GM12878 (cell line): ENCODE data around the gene UNC119B. TPM values are rescaled to one million over a fixed set of nuclear protein-coding genes. Genes with fewer than 3 reads are reported as not detected.

ENCODE experiments used
- ATAC-seq: fragments of 200-7000 bp; cut with Tn5 transposase; 3 replicates; pipeline ENCODE4 v1.9.1; 2020; ENCODE audit warnings: mild to moderate bottlenecking, moderate library complexity
- BruUV-seq: library from RNA; stranded (reverse); fragments of 400-500 nt; replicated peaks from 2 replicates; lab custom pipeline; 2021; lab: Mats Ljungman, UMichigan
- CTCF ChIA-PET: fragments of 300-600 bp; sonication (Branson Sonifier 250); formaldehyde crosslinking; extraction: SDS; loops from one replicate; lab custom pipeline; 2021; ENCODE audit warnings: inconsistent platforms; lab: Yijun Ruan, JAX
- POLR2A ChIA-PET: fragments of 350-600 bp; formaldehyde crosslinking; extraction: SDS; loops from one replicate; lab custom pipeline; 2021; ENCODE audit warnings: inconsistent platforms; lab: Charles Lee
- RAD21 ChIA-PET: fragments of 300-600 bp; sonication (Branson Sonifier 250); formaldehyde crosslinking; loops from one replicate; lab custom pipeline; 2023; ENCODE audit warnings: antibody characterized with exemption; ENCODE audit not compliant: unreplicated experiment; lab: Charles Lee
- SMC1A ChIA-PET: fragments of 300-600 bp; sonication (Branson Sonifier 250); formaldehyde crosslinking; loops from one replicate; lab custom pipeline; 2023; ENCODE audit not compliant: unreplicated experiment, uncharacterized antibody; lab: Charles Lee
- DNase-seq: peaks from one replicate; pipeline ENCODE4 v3.0.0-alpha.2; 2011; ENCODE audit warnings: low read depth, low spot score
- FAIRE-seq: peaks from 3 replicates; lab custom pipeline; 2011; peaks lifted over from hg19 to GRCh38; lab: Jason Lieb, UNC
- H2AFZ ChIP-seq: 2 replicates; pipeline ENCODE4 v1.6.0; 2011; ENCODE audit warnings: low read depth, low read length, control low read depth; ENCODE audit not compliant: control insufficient read depth
- H3K27ac ChIP-seq: 2 replicates; pipeline ENCODE4 v1.5.1; 2011; ENCODE audit warnings: control low read depth; ENCODE audit not compliant: control insufficient read depth, insufficient read depth
- H3K27me3 ChIP-seq, 2 experiments: replicated peaks in 1 of 2; 2 replicates each; pipeline versions ENCODE4 v1.6.0 to v1.6.1; 2011; ENCODE audit warnings: low read length in 1 of 2; ENCODE audit not compliant: control insufficient read depth in 2 of 2, insufficient read depth in 2 of 2
- H3K36me3 ChIP-seq, 2 experiments: 2 replicates each; pipeline ENCODE4 v1.5.1; 2011; ENCODE audit warnings: low read length in 1 of 2; ENCODE audit not compliant: control insufficient read depth in 2 of 2, insufficient read depth in 2 of 2
- H3K4me1 ChIP-seq: 2 replicates; pipeline ENCODE4 v1.6.1; 2011; ENCODE audit warnings: mild to moderate bottlenecking, low read length, moderate library complexity, mixed read lengths; ENCODE audit not compliant: control insufficient read depth, insufficient read depth
- H3K4me2 ChIP-seq: 2 replicates; pipeline ENCODE4 v1.6.0; 2011; ENCODE audit warnings: control low read depth; ENCODE audit not compliant: control insufficient read depth, insufficient read depth
- H3K4me3 ChIP-seq: fragments of 200-600 bp; sonication (generic); 2 replicates; pipeline ENCODE4 v1.5.1; 2016
- H3K79me2 ChIP-seq: 2 replicates; pipeline ENCODE4 v1.6.0; 2011; ENCODE audit warnings: low read length; ENCODE audit not compliant: control insufficient read depth, insufficient read depth
- H3K9ac ChIP-seq: 2 replicates; pipeline ENCODE4 v1.8.0; 2011; ENCODE audit warnings: low read length, control low read depth, mixed read lengths; ENCODE audit not compliant: control insufficient read depth, insufficient read depth
- H3K9me3 ChIP-seq: replicated peaks from 3 replicates; pipeline ENCODE4 v1.5.1; 2011; ENCODE audit warnings: mild to moderate bottlenecking, low read length; ENCODE audit not compliant: control insufficient read depth, insufficient read depth
- H4K20me1 ChIP-seq: 2 replicates; pipeline ENCODE4 v1.6.0; 2011; ENCODE audit not compliant: control insufficient read depth, insufficient read depth
- EGR1 ChIP-seq, 2 experiments: IDR thresholded peaks; 1 replicate in 1 of 2; 2 replicates in 1 of 2; pipeline ENCODE4 v1.6.1; 2011 to 2012; ENCODE audit warnings: low read depth in 2 of 2, low read length in 2 of 2, borderline replicate concordance in 1 of 2, mild to moderate bottlenecking in 1 of 2, moderate library complexity in 1 of 2
- EZH2 ChIP-seq: IDR thresholded peaks from 2 replicates; pipeline ENCODE4 v1.6.1; 2012; ENCODE audit warnings: low read depth, mild to moderate bottlenecking, control low read depth, inconsistent platforms, low read length, borderline replicate concordance; ENCODE audit not compliant: control insufficient read depth
- FOXM1 ChIP-seq: IDR thresholded peaks from 2 replicates; pipeline ENCODE4 v1.6.1; 2012; ENCODE audit warnings: low read depth, mild to moderate bottlenecking, inconsistent platforms, low read length, moderate library complexity
- POLR2A ChIP-seq: IDR thresholded peaks from 2 replicates; pipeline ENCODE4 v1.6.1; 2011; ENCODE audit warnings: low read depth, mild to moderate bottlenecking, low read length
- SMAD5 ChIP-seq: IDR thresholded peaks from 2 replicates; pipeline ENCODE4 v1.6.1; 2016; ENCODE audit warnings: antibody characterized with exemption, low read depth
- TARDBP ChIP-seq: IDR thresholded peaks from 2 replicates; pipeline ENCODE4 v1.6.1; 2016; ENCODE audit warnings: borderline replicate concordance
- ZNF24 ChIP-seq: fragments of 450-650 bp; IDR thresholded peaks from 2 replicates; pipeline ENCODE4 v1.6.1; 2017; ENCODE audit warnings: antibody characterized with exemption, mild to moderate bottlenecking
- ZNF384 ChIP-seq: IDR thresholded peaks from 2 replicates; pipeline ENCODE4 v1.6.1; 2012; ENCODE audit warnings: low read depth, mild to moderate bottlenecking, low read length, improper control_type of control experiment, borderline replicate concordance
- WGBS: methylation state at CpG from one replicate; pipeline ENCODE4 v1.1.6; 2016; ENCODE audit warnings: low lambda C conversion rate; ENCODE audit not compliant: insufficient replicate concordance, insufficient coverage; ENCODE audit errors: missing lambda C conversion rate; 5-methylcytosine and 5-hydroxymethylcytosine counted together
- in situ Hi-C: fragments of 300-500 bp; cut with MboI; formaldehyde crosslinking; loops from 9 replicates; pipeline ENCODE4 v1.14.3; 2018; ENCODE audit warnings: mixed read lengths
- intact Hi-C: fragments of 100-400 bp; cut with micrococcal nuclease; formaldehyde crosslinking; loops from one replicate; pipeline ENCODE4 v1.14.2; 2022; ENCODE audit not compliant: unreplicated experiment
- polyA plus RNA-seq, 11 experiments: library from polyadenylated mRNA; depleted of rRNA in 4 of 11; unstranded in 6 of 11; stranded (reverse) in 5 of 11; fragments of >200 nt; fragmentation: Nextera tagmentation in 4 of 11; fragmentation: Illumina TruSeq in 1 of 11; extraction: Ambion mirVana in 4 of 11; extraction: Trizol in 1 of 11; gene quantifications; 1 replicate in 1 of 11; 2 replicates in 10 of 11; pipeline versions ENCODE4 v1.2.1 to v1.2.3, GENCODE V29; 2011 to 2016; ENCODE audit warnings: inconsistent platforms in 2 of 11, missing spikeins in 2 of 11, low read depth in 1 of 11
- total RNA-seq, 4 experiments: library from RNA; depleted of rRNA in 3 of 4; stranded (reverse); fragments of >200 nt in 3 of 4; fragmentation: Illumina TruSeq in 1 of 4; extraction: Trizol in 1 of 4; gene quantifications; 2 replicates each; pipeline versions ENCODE4 v1.2.1 to v1.2.3, GENCODE V29; 2013 to 2021

UNC119B gene
- total and polyA plus RNA-seq, 10 of the 15 experiments (the other 5 are each of a cell fraction or from before 2014, with no cell fraction given): 4.3 to 31.5 (median 10.5) TPM

DNA sequence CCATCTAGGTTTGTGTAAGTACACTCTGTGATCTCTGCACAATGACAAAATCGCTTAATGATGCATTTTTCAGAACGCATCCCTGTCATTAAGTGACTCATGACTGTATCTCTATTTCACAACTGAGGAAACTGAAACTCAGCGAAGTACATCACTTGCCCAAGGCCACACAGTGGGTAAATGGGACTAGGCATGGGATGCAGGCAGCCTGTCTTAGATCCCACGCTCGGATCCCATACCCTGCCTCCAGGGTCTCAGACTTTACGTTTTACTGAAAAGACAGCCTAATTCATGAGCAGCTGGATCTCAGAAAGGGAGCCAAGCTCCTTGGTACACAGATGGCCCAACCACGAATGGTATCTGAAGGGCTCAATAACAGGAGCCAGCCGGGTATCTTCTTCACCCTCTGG lies 25.7 kb upstream of the UNC119B start (continued):
- no peak for TF ChIP-seq SMAD5

DNA sequence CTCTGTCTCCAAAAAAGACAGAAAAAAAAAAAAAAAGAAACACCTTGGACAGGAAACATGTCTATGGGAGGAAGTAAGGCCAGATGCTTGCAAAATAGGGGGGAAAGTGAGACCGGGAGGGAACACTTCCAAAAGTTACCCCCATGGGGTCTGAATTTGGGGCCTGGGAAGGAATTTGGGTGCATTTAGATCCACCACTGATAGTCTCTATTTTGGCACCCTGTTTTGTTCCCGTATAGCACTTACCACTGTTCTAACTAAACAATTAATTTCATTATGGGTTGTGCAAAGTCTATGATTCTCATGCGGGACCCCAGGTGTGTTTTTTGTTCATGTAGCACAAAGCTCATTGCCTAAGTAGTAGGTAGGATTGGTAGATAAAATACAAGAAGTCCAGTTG lies 24.7 kb upstream of the UNC119B start:
- no peak overlapping the region for H3K9ac ChIP-seq
- H3K36me3 ChIP-seq: no peaks in the 10 kb centered on the region
- H2AFZ ChIP-seq: no peak overlapping the region
- in situ Hi-C loops: no loop called here
- DNase-seq: no peak
- no peaks in the 10 kb centered on the region for H3K27me3 ChIP-seq
- SMC1A ChIA-PET: interaction anchor here (0.6 to 11.7 kb wide), 4 partner anchors 13 to 162 kb away, joined by 3 to 167 read pairs (median 78); no protein-coding TSS in a partner anchor
- TF ChIP-seq ZNF384: 0 out of 2 replicates have a peak, but pooled peaks have one; percentile 10
- TF ChIP-seq TARDBP: no peak
- TF ChIP-seq EZH2: no peak
- TF ChIP-seq POLR2A: no peak
- TF ChIP-seq FOXM1: no peak
- no peak for TF ChIP-seq ZNF24
- no peak for TF ChIP-seq EGR1 (IDR thresholded peaks at IDR 0.05; ENCODE audit: borderline replicate concordance in 1 of 2, low read depth in 2 of 2, low read length in 2 of 2)
- TF ChIP-seq, all 136 proteins: peak for 1
- no TSS peak for BruUV-seq
- POLR2A ChIA-PET: interaction anchor here (0.7 to 7.4 kb wide), 5 partner anchors 11 to 157 kb away, joined by 6 to 57 read pairs (median 29); partner anchors contain the start of gene COQ5
- H3K4me1 ChIP-seq: peaks cover 17% of the 10 kb centered on the region
- peaks cover 36% of the 10 kb centered on the region for H3K79me2 ChIP-seq
- CTCF ChIA-PET: interaction anchor here (0.6 to 24.8 kb wide), 7 partner anchors 13 to 210 kb away, joined by 3 to 454 read pairs (median 4); partner anchors contain the start of gene CABP1
- no peaks in the 10 kb centered on the region for H4K20me1 ChIP-seq
- 39% methylated on average over 3 of the region's 3 CpGs for WGBS
- FAIRE-seq: no peak
- RAD21 ChIA-PET: interaction anchor here (0.9 to 8.9 kb wide), 5 partner anchors 8 to 166 kb away, joined by 3 to 144 read pairs (median 26); no protein-coding TSS in a partner anchor
- peaks cover 2% of the 10 kb centered on the region; the same call in 1 of the 3 replicates for H3K9me3 ChIP-seq
- no peak overlapping the region for H3K4me2 ChIP-seq
- intact Hi-C loops: loop anchor here (2.0 to 5.0 kb wide), 2 partner anchors 15 to 167 kb away; no protein-coding TSS in a partner anchor
- H3K27ac ChIP-seq: peak overlapping the region; percentile 96
- 0 out of 2 replicates have a peak overlapping the region, but pooled peaks have one; percentile 68 for H3K4me3 ChIP-seq
- ATAC-seq: no peak
